ENCODE measurements around the gene MSH2.
"Not testable (repeated sequence)": the region's sequence is repeated elsewhere in the genome, so short reads cannot be mapped to it uniquely, and the experiment has no call there.

MSH2 gene

GRCh38 chr2:47406649-47407330, 3.8 kb downstream of the MSH2 start:
- not testable (repeated sequence) for DNase-seq

- not testable (repeated sequence) for DNase-seq
Observed at GRCh38 chr2:47407976-47408375, 5.0 kb downstream of the MSH2 start.

GRCh38 chr2:47414682-47415458, 11.9 kb downstream of the MSH2 start:
- DNase-seq = no peak

- no peak for DNase-seq
Observed at GRCh38 chr2:47420214-47420613, 17.3 kb downstream of the MSH2 start.

- DNase-seq = not testable (repeated sequence)
Observed at GRCh38 chr2:47420683-47421082, 17.7 kb downstream of the MSH2 start.

- DNase-seq = no peak
Observed at GRCh38 chr2:47422016-47422415, 19.1 kb downstream of the MSH2 start.

- no peak for DNase-seq
Observed at GRCh38 chr2:47422560-47422959, 19.6 kb downstream of the MSH2 start.

- no peak for DNase-seq
Observed at GRCh38 chr2:47426786-47427185, 23.8 kb downstream of the MSH2 start.

GRCh38 chr2:47429795-47430194, 26.8 kb downstream of the MSH2 start:
- DNase-seq = no peak

- DNase-seq = not testable (repeated sequence)
Observed at GRCh38 chr2:47433006-47433405, 30.1 kb downstream of the MSH2 start.

GRCh38 chr2:47433445-47433844, 30.5 kb downstream of the MSH2 start:
- not testable (repeated sequence) for DNase-seq

- DNase-seq = no peak
Observed at GRCh38 chr2:47437287-47437686, 34.3 kb downstream of the MSH2 start.

GRCh38 chr2:47438106-47438505, 35.1 kb downstream of the MSH2 start:
- no peak for DNase-seq

- no peak for DNase-seq
Observed at GRCh38 chr2:47438783-47439182, 35.8 kb downstream of the MSH2 start.

- no peak for DNase-seq
Observed at GRCh38 chr2:47451790-47452189, 48.8 kb downstream of the MSH2 start.

- no peak for DNase-seq
Observed at GRCh38 chr2:47452761-47453160, 49.8 kb downstream of the MSH2 start.

- DNase-seq = not testable (repeated sequence)
Observed at GRCh38 chr2:47454818-47455217, 51.9 kb downstream of the MSH2 start.

GRCh38 chr2:47455411-47455810, 52.5 kb downstream of the MSH2 start:
- no peak for DNase-seq

- no peak for DNase-seq
Observed at GRCh38 chr2:47456851-47457250, 53.9 kb downstream of the MSH2 start.

GRCh38 chr2:47457268-47457667, 54.3 kb downstream of the MSH2 start:
- DNase-seq = no peak

- no peak for DNase-seq
Observed at GRCh38 chr2:47459021-47459420, 56.1 kb downstream of the MSH2 start.

- no peak for DNase-seq
Observed at GRCh38 chr2:47460766-47461165, 57.8 kb downstream of the MSH2 start.

- DNase-seq = no peak
Observed at GRCh38 chr2:47471429-47472116, 68.6 kb downstream of the MSH2 start.

Measured in right kidney (tissue), 1 donor.